IMR-90 (cell line): Measurements from ENCODE around the gene EMC9. TPM values are rescaled to one million over a fixed set of nuclear protein-coding genes. Genes with fewer than 3 reads are reported as not detected.

Experiments
- ATAC-seq: fragments of 200-7000 bp; cut with Tn5 transposase; 2 replicates; pipeline ENCODE4 v1.9.1; 2020; ENCODE audit warnings: low read depth, mild to moderate bottlenecking, moderate library complexity
- BruUV-seq: library from RNA; stranded (reverse); fragments of 400-500 nt; replicated peaks from 2 replicates; lab custom pipeline; 2021; lab: Mats Ljungman, UMichigan
- CTCF ChIA-PET: fragments of 300-600 bp; formaldehyde crosslinking; extraction: SDS; loops from one replicate; lab custom pipeline; 2021; ENCODE audit warnings: antibody characterized with exemption; lab: Yijun Ruan, JAX
- POLR2A ChIA-PET: fragments of 300-600 bp; sonication (Branson Sonifier 250); formaldehyde crosslinking; loops from one replicate; lab custom pipeline; 2022; ENCODE audit warnings: antibody characterized with exemption; ENCODE audit not compliant: unreplicated experiment; lab: Charles Lee
- DNase-seq: peaks from one replicate; pipeline ENCODE4 v3.0.0; 2013
- H2AFZ ChIP-seq: replicated peaks from 2 replicates; pipeline ENCODE3; 2013; ENCODE audit warnings: low read length, mild to moderate bottlenecking; ENCODE audit not compliant: poor library complexity
- H2AK5ac ChIP-seq: 2 replicates; pipeline ENCODE4 v1.6.1; 2013; ENCODE audit warnings: low read depth, low read length, inconsistent platforms
- H2AK9ac ChIP-seq: replicated peaks from 2 replicates; pipeline ENCODE3; 2013; ENCODE audit warnings: mild to moderate bottlenecking, low read depth, low read length, moderate library complexity; ENCODE audit not compliant: poor library complexity
- H2BK120ac ChIP-seq: 2 replicates; pipeline ENCODE4 v1.6.1; 2013; ENCODE audit warnings: low read depth, low read length, inconsistent platforms
- H2BK15ac ChIP-seq: 3 replicates; pipeline ENCODE4 v1.6.1; 2013; ENCODE audit warnings: low read depth, low read length, inconsistent platforms
- H2BK20ac ChIP-seq: 2 replicates; pipeline ENCODE4 v1.6.1; 2013; ENCODE audit warnings: low read depth, mild to moderate bottlenecking, inconsistent platforms, low read length, moderate library complexity
- H2BK5ac ChIP-seq: 2 replicates; pipeline ENCODE4 v1.6.1; 2013; ENCODE audit warnings: mild to moderate bottlenecking, low read depth, low read length, inconsistent platforms; ENCODE audit not compliant: poor library complexity, severe bottlenecking
- H3K14ac ChIP-seq: replicated peaks from 2 replicates; pipeline ENCODE4 v1.6.1; 2013; ENCODE audit warnings: low read depth, low read length, inconsistent platforms
- H3K18ac ChIP-seq: 2 replicates; pipeline ENCODE4 v1.6.1; 2013; ENCODE audit warnings: low read depth, low read length, control low read depth
- H3K23ac ChIP-seq: 2 replicates; pipeline ENCODE4 v1.6.1; 2013; ENCODE audit warnings: low read depth, low read length, inconsistent platforms
- H3K27ac ChIP-seq: 2 replicates; pipeline ENCODE4 v1.5.1; 2013; ENCODE audit warnings: mild to moderate bottlenecking, control low read depth, low read length; ENCODE audit not compliant: insufficient read depth
- H3K27me3 ChIP-seq: 2 replicates; pipeline ENCODE4 v1.6.1; 2013; ENCODE audit warnings: low read length; ENCODE audit not compliant: control insufficient read depth, insufficient read depth
- H3K36me3 ChIP-seq: 2 replicates; pipeline ENCODE4 v1.6.1; 2013; ENCODE audit warnings: low read length, mixed read lengths; ENCODE audit not compliant: control insufficient read depth, insufficient read depth
- H3K4ac ChIP-seq: 2 replicates; pipeline ENCODE4 v1.6.1; 2013; ENCODE audit warnings: low read depth, low read length, inconsistent platforms
- H3K4me1 ChIP-seq: 2 replicates; pipeline ENCODE4 v1.6.1; 2013; ENCODE audit warnings: low read length, mixed read lengths; ENCODE audit not compliant: control insufficient read depth, insufficient read depth
- H3K4me2 ChIP-seq: 2 replicates; pipeline ENCODE4 v1.6.1; 2013; ENCODE audit warnings: low read depth, mild to moderate bottlenecking, control low read depth, low read length, moderate library complexity
- H3K4me3 ChIP-seq: 2 replicates; pipeline ENCODE4 v1.5.1; 2013; ENCODE audit warnings: low read depth, mild to moderate bottlenecking, control low read depth, low read length, moderate library complexity; ENCODE audit not compliant: insufficient read depth
- H3K56ac ChIP-seq: 2 replicates; pipeline ENCODE4 v1.6.1; 2013; ENCODE audit warnings: low read length, inconsistent platforms; ENCODE audit not compliant: insufficient read depth; ENCODE audit errors: extremely low read depth
- H3K79me1 ChIP-seq, 2 experiments: 2 replicates each; pipeline ENCODE4 v1.6.1; 2013; ENCODE audit warnings: low read length in 2 of 2, inconsistent platforms in 1 of 2, low read depth in 1 of 2
- H3K9ac ChIP-seq: 2 replicates; pipeline ENCODE4 v1.6.1; 2013; ENCODE audit warnings: low read depth, low read length, control low read depth
- H3K9me1 ChIP-seq: 2 replicates; pipeline ENCODE4 v1.6.1; 2013; ENCODE audit warnings: low read length, inconsistent platforms; ENCODE audit not compliant: insufficient read depth
- H3K9me3 ChIP-seq: 2 replicates; pipeline ENCODE4 v1.6.1; 2013; ENCODE audit warnings: low read length; ENCODE audit not compliant: control insufficient read depth, insufficient read depth
- H4K20me1 ChIP-seq: 2 replicates; pipeline ENCODE4 v1.6.1; 2013; ENCODE audit warnings: low read length, inconsistent platforms; ENCODE audit not compliant: insufficient read depth
- H4K5ac ChIP-seq: 2 replicates; pipeline ENCODE4 v1.6.1; 2013; ENCODE audit warnings: mild to moderate bottlenecking, low read depth, low read length, control low read depth
- H4K8ac ChIP-seq, 2 experiments: 2 replicates each; pipeline ENCODE4 v1.6.1; 2013; ENCODE audit warnings: low read depth in 2 of 2, low read length in 2 of 2, control low read depth in 1 of 2, inconsistent platforms in 1 of 2
- H4K91ac ChIP-seq: 2 replicates; pipeline ENCODE4 v1.6.1; 2013; ENCODE audit warnings: low read depth, low read length, inconsistent platforms; ENCODE audit not compliant: insufficient read depth
- BHLHE40 ChIP-seq: fragments of 150-350 bp; IDR thresholded peaks from 2 replicates; pipeline ENCODE4 v1.6.1; 2016; ENCODE audit warnings: mild to moderate bottlenecking, low read depth, low read length
- CEBPB ChIP-seq: IDR thresholded peaks from 2 replicates; pipeline ENCODE4 v1.6.1; 2012; ENCODE audit warnings: low read depth, low read length, improper control_type of control experiment
- CHD1 ChIP-seq: IDR thresholded peaks from 2 replicates; pipeline ENCODE4 v1.6.1; 2012; ENCODE audit warnings: low read depth, low read length, improper control_type of control experiment
- CTCF ChIP-seq: conservative IDR thresholded peaks from 2 replicates; pipeline ENCODE4 v1.5.1; 2012; ENCODE audit warnings: mild to moderate bottlenecking, low read depth, low read length, improper control_type of control experiment
- ELK1 ChIP-seq: fragments of 150-350 bp; IDR thresholded peaks from 2 replicates; pipeline ENCODE4 v1.6.1; 2016; ENCODE audit warnings: low read depth, mild to moderate bottlenecking, low read length, moderate library complexity, borderline replicate concordance
- FOS ChIP-seq: fragments of 150-350 bp; IDR thresholded peaks from 2 replicates; pipeline ENCODE4 v1.6.1; 2016; ENCODE audit warnings: low read depth, low read length
- MAFK ChIP-seq: IDR thresholded peaks from 2 replicates; pipeline ENCODE4 v1.6.1; 2012; ENCODE audit warnings: low read depth, low read length, improper control_type of control experiment
- MAZ ChIP-seq: IDR thresholded peaks from 2 replicates; pipeline ENCODE4 v1.6.1; 2012; ENCODE audit warnings: low read depth, mild to moderate bottlenecking, low read length, improper control_type of control experiment, moderate library complexity, borderline replicate concordance
- MXI1 ChIP-seq: IDR thresholded peaks from 2 replicates; pipeline ENCODE4 v1.6.1; 2012; ENCODE audit warnings: low read depth, mild to moderate bottlenecking, low read length, moderate library complexity, borderline replicate concordance
- NFE2L2 ChIP-seq: fragments of 150-350 bp; IDR thresholded peaks from 2 replicates; pipeline ENCODE4 v1.6.1; 2016; ENCODE audit warnings: low read depth, mild to moderate bottlenecking, low read length
- POLR2A ChIP-seq: IDR thresholded peaks from 2 replicates; pipeline ENCODE4 v1.6.1; 2012; ENCODE audit warnings: mild to moderate bottlenecking, low read depth, low read length
- RAD21 ChIP-seq: IDR thresholded peaks from 2 replicates; pipeline ENCODE4 v1.6.1; 2012; ENCODE audit warnings: low read length, improper control_type of control experiment
- RCOR1 ChIP-seq: IDR thresholded peaks from 2 replicates; pipeline ENCODE4 v1.6.1; 2012; ENCODE audit warnings: mild to moderate bottlenecking, low read length, improper control_type of control experiment; ENCODE audit not compliant: insufficient replicate concordance
- RFX5 ChIP-seq: IDR thresholded peaks from 2 replicates; pipeline ENCODE4 v1.8.0; 2012; ENCODE audit warnings: low read depth, mild to moderate bottlenecking, low read length, moderate library complexity
- SMC3 ChIP-seq: fragments of 150-350 bp; IDR thresholded peaks from 2 replicates; pipeline ENCODE4 v1.6.1; 2016; ENCODE audit warnings: low read depth, mild to moderate bottlenecking, antibody characterized with exemption, low read length, moderate library complexity
- USF2 ChIP-seq: fragments of 150-350 bp; IDR thresholded peaks from 2 replicates; pipeline ENCODE4 v1.6.1; 2017; ENCODE audit warnings: mild to moderate bottlenecking, antibody characterized with exemption, low read length, low read depth
- WGBS, 2 experiments: methylation state at CpG; one replicate each; pipeline versions ENCODE4 v1.1.5 to v1.1.7; 2013; ENCODE audit warnings: missing lambda C conversion rate in 2 of 2; ENCODE audit not compliant: insufficient read length in 1 of 2; ENCODE audit errors: extremely low coverage in 2 of 2; 5-methylcytosine and 5-hydroxymethylcytosine counted together
- dilution Hi-C: fragments of 300-500 bp; cut with HindIII; formaldehyde crosslinking; loops from one replicate; pipeline ENCODE4 v1.14.3; 2018; ENCODE audit warnings: low sequenced_read_pairs; ENCODE audit not compliant: unreplicated experiment
- in situ Hi-C: fragments of 300-500 bp; cut with MboI; formaldehyde crosslinking; loops from 3 replicates; pipeline ENCODE4 v1.14.3; 2019; ENCODE audit warnings: low sequenced_read_pairs, inconsistent platforms, mixed read lengths
- intact Hi-C: fragments of 100-400 bp; cut with micrococcal nuclease; formaldehyde crosslinking; loops from 2 replicates; pipeline ENCODE4 v1.10.0; 2022
- polyA plus RNA-seq, 3 experiments: library from polyadenylated mRNA; depleted of rRNA; stranded (reverse); fragments of >200 nt; gene quantifications; 2 replicates each; pipeline ENCODE4 v1.2.3, GENCODE V29; 2012; ENCODE audit warnings: low replicate concordance in 1 of 3
- total RNA-seq: library from RNA; depleted of rRNA; stranded (reverse); fragments of >200 nt; gene quantifications from 2 replicates; pipeline ENCODE4 v1.2.3, GENCODE V29; 2012

Gene EMC9
- total and polyA plus RNA-seq, 2 of the 4 experiments (the other 2 are of a cell fraction) = 15.1 to 19.2 TPM

- Histone ChIP-seq H2AK5ac (no peak overlapping the region; the same call in 1 of the 2 replicates), H4K5ac (no peak overlapping the region), H3K23ac (peak overlapping the region; percentile 12; the same call in 1 of the 2 replicates), H3K18ac (no peak overlapping the region), H3K36me3 (peaks cover 23% of the 10 kb centered on the region), H3K14ac (peak overlapping the region; percentile 73; the same call in 1 of the 2 replicates), H3K56ac (peak overlapping the region; percentile 64; the same call in 1 of the 2 replicates), H2BK20ac (no peak overlapping the region), H4K8ac (peak overlapping the region in 1 of 2 experiments; percentile 20; a peak in 2 of 4 replicates), H3K4me3 (peak overlapping the region; percentile 97), H2BK120ac (no peak overlapping the region), H2BK15ac (no peak overlapping the region), H3K4ac (0 out of 2 replicates have a peak overlapping the region, but pooled peaks have one; percentile 51), H3K9ac (peak overlapping the region; percentile 13; the same call in 1 of the 2 replicates), H3K4me2 (peak overlapping the region; percentile 87), H3K27me3 (no peaks in the 10 kb centered on the region), H3K27ac (peak overlapping the region; percentile 5; the same call in 1 of the 2 replicates), H2BK5ac (no peak overlapping the region), H2AFZ (peak overlapping the region; percentile 99), H4K91ac (peak overlapping the region; percentile 61), H3K9me1 (peaks cover 19% of the 10 kb centered on the region), H2AK9ac (peak overlapping the region; percentile 82), H3K79me1 (peaks cover 17 to 38% of the 10 kb centered on the region in 2 experiments; a peak in 3 of 4 replicates), H3K4me1 (peaks cover 11% of the 10 kb centered on the region), H3K9me3 (no peaks in the 10 kb centered on the region), H4K20me1 (peaks cover 11% of the 10 kb centered on the region; the same call in 1 of the 2 replicates)
- in situ Hi-C loops = loop anchor here (10.0 to 25.0 kb wide), 3 partner anchors 299 to 1048 kb away; partner anchors contain the start of genes ACIN1, BCL2L2, C14orf119 and PABPN1
- ATAC-seq (no peak), DNase-seq (no peak)
- 0% methylated on average over 4 of the region's 9 CpGs; no CpG with 5 or more reads in 1 of the 2 experiments for WGBS, 2 experiments
- no TSS peak for BruUV-seq
- CTCF ChIA-PET = interaction anchor here (0.9 to 1.5 kb wide), 3 partner anchors 8 to 78 kb away, joined by 3 to 4 read pairs (median 3); no protein-coding TSS in a partner anchor
- dilution Hi-C loops = no loop called here
- intact Hi-C loops = no loop called here
- POLR2A ChIA-PET = no interaction called here
- TF ChIP-seq ELK1 (no peak), RAD21 (no peak), FOS (no peak), MAFK (no peak), CHD1 (no peak), MAZ (no peak), RFX5 (no peak), MXI1 (no peak), RCOR1 (no peak), CEBPB (no peak), NFE2L2 (no peak), CTCF (no peak), BHLHE40 (no peak), POLR2A (no peak), USF2 (no peak), SMC3 (no peak)
Measured at GRCh38 chr14:24135584-24135833, 5.9 kb downstream of the EMC9 start.
